Stomach (tissue), 9 donors: Measurements from ENCODE around the gene MANSC1. TPM values are rescaled to one million over a fixed set of nuclear protein-coding genes. Genes with fewer than 3 reads are reported as not detected.

Experiments used
- DNase-seq, 2 donors: peaks; one replicate each; pipeline versions ENCODE4 v3.0.0 to v3.0.0-alpha.2; 2013 to 2019
- H3K27ac ChIP-seq, 5 donors: fragments of 200-600 bp in 4 of 5; sonication (generic) in 4 of 5; one replicate each; pipeline ENCODE4 v1.5.1; 2013 to 2019; ENCODE audit warnings: mild to moderate bottlenecking in 1 of 5, moderate library complexity in 1 of 5
- H3K27me3 ChIP-seq, 3 donors: fragments of 200-600 bp; sonication (generic); one replicate each; pipeline ENCODE4 v1.5.1; 2017 to 2019; ENCODE audit warnings: mixed run types in 1 of 3
- H3K36me3 ChIP-seq, 4 donors: fragments of 200-600 bp; sonication (generic); 1 replicate in 3 of 4; 2 replicates in 1 of 4; pipeline ENCODE4 v1.5.1; 2016 to 2019
- H3K4me1 ChIP-seq, 4 donors: fragments of 200-600 bp; sonication (generic); one replicate each; pipeline ENCODE4 v1.5.1; 2016 to 2019
- H3K4me3 ChIP-seq, 4 donors: fragments of 200-600 bp; sonication (generic) in 3 of 4; one replicate each; pipeline ENCODE4 v1.5.1; 2016 to 2019; ENCODE audit warnings: mild to moderate bottlenecking in 1 of 4
- H3K9me3 ChIP-seq, 4 donors: fragments of 200-600 bp; sonication (generic); one replicate each; pipeline ENCODE4 v1.5.1; 2016 to 2019
- CTCF ChIP-seq, 7 experiments: fragments of 450-650 bp in 4 of 7; fragments of 200-600 bp in 3 of 7; sonication (generic) in 3 of 7; IDR thresholded peaks; one replicate each; pipeline ENCODE4 v1.5.1; 2016 to 2019; ENCODE audit warnings: antibody characterized with exemption in 7 of 7, control low read depth in 2 of 7, mild to moderate bottlenecking in 1 of 7
- EP300 ChIP-seq: sonication (generic); formaldehyde crosslinking; IDR thresholded peaks from one replicate; pipeline ENCODE4 v1.6.1; 2017; ENCODE audit warnings: antibody characterized with exemption
- POLR2A ChIP-seq, 4 donors: fragments of 450-650 bp; IDR thresholded peaks; one replicate each; pipeline ENCODE4 v1.6.1; 2016; ENCODE audit warnings: antibody characterized with exemption in 4 of 4, control low read depth in 2 of 4, mild to moderate bottlenecking in 1 of 4, moderate library complexity in 1 of 4
- POLR2AphosphoS5 ChIP-seq, 3 donors: sonication (generic); formaldehyde crosslinking; IDR thresholded peaks; one replicate each; pipeline ENCODE4 v1.6.1; 2016; ENCODE audit warnings: antibody characterized with exemption in 3 of 3
- WGBS, 5 donors: extraction: QIAGEN DNeasy Blood & Tissue Kit in 3 of 5; methylation state at CpG; one replicate each; pipeline versions ENCODE4 v1.1.5 to v1.1.7; 2013 to 2018; 5-methylcytosine and 5-hydroxymethylcytosine counted together
- intact Hi-C: fragments of 100-400 bp; cut with DNase I; formaldehyde crosslinking; loops from one replicate; pipeline ENCODE4 v1.15.1; 2023; ENCODE audit warnings: low total_unique reads
- polyA plus RNA-seq, 3 donors: library from polyadenylated mRNA; stranded (reverse); fragments of 200-250 nt; gene quantifications; one replicate each; pipeline ENCODE4 v1.2.3, GENCODE V29; 2013
- total RNA-seq, 5 donors: library from RNA; depleted of rRNA; stranded (reverse); fragments of >200 nt; gene quantifications; one replicate each; pipeline versions ENCODE4 v1.1.0 to v1.2.3, GENCODE V29; 2014 to 2016
- donor health status: healthy with polysubstance abuse.
- donor health status: Bipolar disorder and iron deficiency.
- donor health status: healthy.

The MANSC1 gene
- total and polyA plus RNA-seq, 8 donors, result 0.29 to 35.7 (median 9.5) TPM

GRCh38 chr12:12365446-12365802, 15.4 kb upstream of the MANSC1 start:
- no peak for DNase-seq
- Histone ChIP-seq H3K9me3 (no peaks in the 10 kb centered on the region), H3K27me3 (no peaks in the 10 kb centered on the region), H3K36me3 (peaks cover 3 to 28% (median 16%) of the 10 kb centered on the region in 4 donors), H3K4me1 (peaks cover 0 to 35% (median 9%) of the 10 kb centered on the region in 4 donors), H3K27ac (peak overlapping the region in 2 of 5 donors; percentile 32 to 43), H3K4me3 (no peak overlapping the region)
- 71 to 89% (median 80%) methylated on average over 5 of the region's 5 CpGs for WGBS, 5 donors
- intact Hi-C loops, result no loop called here
- TF ChIP-seq POLR2AphosphoS5 (IDR thresholded peaks at IDR 0.05), result no peak

- peak overlapping the region in 1 of 5 donors; percentile 32 for H3K27ac ChIP-seq
- peaks cover 0 to 39% (median 9%) of the 10 kb centered on the region in 4 donors for H3K4me1 ChIP-seq
- intact Hi-C loops, result no loop called here
- no peak for DNase-seq
- no peak for TF ChIP-seq EP300
- TF ChIP-seq POLR2AphosphoS5 (IDR thresholded peaks at IDR 0.05), result no peak
- no peak for TF ChIP-seq CTCF (IDR thresholded peaks at IDR 0.05)
- TF ChIP-seq POLR2A (IDR thresholded peaks at IDR 0.05), result no peak
- no peaks in the 10 kb centered on the region for H3K9me3 ChIP-seq
- peaks cover 3 to 28% (median 16%) of the 10 kb centered on the region in 4 donors for H3K36me3 ChIP-seq
- WGBS, 5 donors, result 95 to 98% (median 95%) methylated on average over 4 of the region's 4 CpGs
- no peak overlapping the region for H3K4me3 ChIP-seq
- H3K27me3 ChIP-seq, result no peaks in the 10 kb centered on the region
Observed at GRCh38 chr12:12364787-12365445, 14.9 kb upstream of the MANSC1 start.

GRCh38 chr12:12358528-12358927, 8.5 kb upstream of the MANSC1 start:
- H3K4me3 ChIP-seq, result peak overlapping the region in 3 of 4 donors; percentile 62 to 72 (median 68)
- H3K4me1 ChIP-seq, result peaks cover 0 to 37% (median 17%) of the 10 kb centered on the region in 4 donors
- WGBS, 5 donors, result 68 to 90% (median 83%) methylated on average over 4 of the region's 4 CpGs
- intact Hi-C loops, result no loop called here
- H3K9me3 ChIP-seq, result no peaks in the 10 kb centered on the region
- DNase-seq, result no peak
- peak overlapping the region in 4 of 5 donors; percentile 97 to 99 (median 98) for H3K27ac ChIP-seq
- no peaks in the 10 kb centered on the region for H3K27me3 ChIP-seq
- peaks cover 3 to 14% (median 8%) of the 10 kb centered on the region in 4 donors for H3K36me3 ChIP-seq
- no peak for TF ChIP-seq POLR2A (IDR thresholded peaks at IDR 0.05)
- TF ChIP-seq EP300, result no peak
- no peak for TF ChIP-seq POLR2AphosphoS5 (IDR thresholded peaks at IDR 0.05)
- no peak for TF ChIP-seq CTCF (IDR thresholded peaks at IDR 0.05)

- no peaks in the 10 kb centered on the region for H3K9me3 ChIP-seq
- 5 to 15% (median 7%) methylated on average over 10 of the region's 10 CpGs for WGBS, 5 donors
- H3K27me3 ChIP-seq, result no peaks in the 10 kb centered on the region
- DNase-seq, result no peak
- H3K4me1 ChIP-seq, result peaks cover 0 to 37% (median 17%) of the 10 kb centered on the region in 4 donors
- no peak for TF ChIP-seq POLR2A (IDR thresholded peaks at IDR 0.05)
- no peak for TF ChIP-seq CTCF (IDR thresholded peaks at IDR 0.05)
- no peak for TF ChIP-seq POLR2AphosphoS5 (IDR thresholded peaks at IDR 0.05)
- peak overlapping the region; percentile 62 to 98 (median 70) for H3K4me3 ChIP-seq
- peak overlapping the region; percentile 96 to 99 (median 98) for H3K27ac ChIP-seq
- intact Hi-C loops, result no loop called here
- peaks cover under 1 to 10% (median 4%) of the 10 kb centered on the region in 4 donors for H3K36me3 ChIP-seq
Observed at GRCh38 chr12:12357719-12358461, 7.8 kb upstream of the MANSC1 start.
